Right lung (tissue), 5 donors: ENCODE measurements around the gene LRP3. TPM values are rescaled to one million over a fixed set of nuclear protein-coding genes. Genes with fewer than 3 reads are reported as not detected.

Source experiments
- DNase-seq, 2 donors: peaks; one replicate each; pipeline ENCODE4 v3.0.0-alpha.2; 2013
- polyA plus RNA-seq, 5 donors: library from polyadenylated mRNA; unstranded; fragments of 120-200 nt; gene quantifications; one replicate each; pipeline versions ENCODE4 v1.2.1 to v1.2.3, GENCODE V29; 2013; ENCODE audit warnings: inconsistent platforms in 1 of 5, low replicate concordance in 1 of 5; ENCODE audit not compliant: insufficient read length in 5 of 5, insufficient read depth in 1 of 5

The LRP3 gene
- polyA plus RNA-seq, 5 donors: 16.3 to 43.4 (median 25.5) TPM

DNA sequence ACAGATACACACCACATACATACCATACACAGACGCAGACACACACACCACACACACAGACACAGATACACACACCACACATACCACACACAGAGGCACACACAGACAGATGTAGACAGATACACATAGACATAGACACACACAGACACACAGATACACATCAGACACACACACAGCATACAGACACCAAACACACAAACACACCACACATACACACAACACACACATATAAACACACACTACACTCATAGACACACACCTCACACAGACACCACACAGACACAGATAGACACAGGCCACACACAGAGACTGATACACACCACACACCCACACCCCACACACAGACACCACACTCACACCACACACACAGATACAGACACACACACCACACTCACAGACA, 56.4 kb downstream of the LRP3 start:
- DNase-seq: no peak

DNA sequence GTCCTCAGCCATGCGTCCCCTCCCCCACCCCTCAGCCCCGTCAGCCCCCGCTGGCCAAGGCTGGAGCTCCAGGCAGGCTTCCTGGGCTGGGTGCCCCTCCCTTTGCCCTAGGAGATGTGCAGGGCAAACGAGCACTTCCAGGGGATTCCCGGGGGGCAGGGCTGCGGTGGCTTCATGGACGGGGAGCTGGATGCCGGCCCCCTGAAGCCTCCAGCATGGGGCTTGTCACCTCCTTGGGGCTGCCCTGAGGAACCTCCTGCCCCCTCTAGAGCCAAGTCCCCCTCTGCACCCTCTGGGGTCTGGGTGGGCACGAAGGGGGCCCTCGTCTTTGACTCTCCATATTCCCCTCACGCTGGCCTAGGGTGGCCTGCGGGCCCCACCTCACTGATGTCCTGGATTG, 56.9 kb downstream of the LRP3 start:
- DNase-seq: no peak

DNA sequence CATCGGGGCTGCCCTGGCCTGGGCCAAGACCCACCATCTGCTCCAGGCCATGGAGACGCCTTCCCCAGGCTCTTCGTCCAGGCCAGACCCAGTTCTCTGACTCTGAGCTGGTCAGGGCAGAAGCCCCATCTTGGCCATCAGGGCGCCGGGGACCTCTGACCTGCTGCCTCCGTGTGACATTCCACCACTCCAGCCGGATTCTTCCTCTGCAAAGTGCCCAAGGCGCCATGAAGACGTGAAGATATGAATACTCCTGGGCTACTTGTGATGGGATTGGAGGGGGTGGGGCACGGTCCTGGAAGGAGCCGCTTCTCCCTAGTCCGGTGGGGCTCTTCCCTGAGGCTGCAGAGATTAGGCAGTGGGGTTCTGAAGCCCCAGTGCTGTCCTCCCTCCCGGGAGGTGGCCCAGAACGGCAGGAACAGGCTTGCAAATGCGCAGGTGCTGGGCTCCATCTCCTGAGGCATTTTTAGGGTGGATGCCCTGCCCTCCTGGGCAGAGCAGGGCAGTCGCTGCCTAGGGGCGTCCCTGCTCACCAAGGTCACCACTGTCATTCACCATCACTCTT, 57.5 kb downstream of the LRP3 start:
- no peak for DNase-seq

DNA sequence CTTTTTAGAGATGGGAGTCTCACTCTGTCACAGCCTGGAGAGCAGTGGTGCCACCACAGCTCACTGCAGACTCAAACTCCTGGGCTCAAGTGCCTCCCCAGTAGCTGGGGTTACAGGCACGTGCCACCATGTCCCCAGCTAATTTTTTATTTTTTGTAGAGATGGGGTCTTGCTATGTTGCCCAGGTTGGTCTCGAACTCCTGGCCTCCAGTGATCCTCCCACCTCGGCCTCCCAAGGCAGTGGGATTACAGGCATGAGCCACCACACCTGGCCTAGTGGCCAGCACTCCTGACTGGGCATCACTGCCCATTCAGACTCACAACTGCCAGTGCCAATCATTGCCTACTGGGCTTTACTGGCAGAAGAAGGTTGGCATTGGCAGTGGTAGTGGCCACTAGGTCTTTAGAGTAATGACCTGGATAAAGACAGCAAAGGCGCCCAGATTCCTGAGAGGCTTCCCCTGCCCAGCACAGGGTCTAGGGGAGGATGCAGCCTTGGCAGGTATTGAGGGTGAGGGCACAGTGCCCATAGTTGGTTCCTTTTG, 58.4 kb downstream of the LRP3 start:
- DNase-seq: no peak

DNA sequence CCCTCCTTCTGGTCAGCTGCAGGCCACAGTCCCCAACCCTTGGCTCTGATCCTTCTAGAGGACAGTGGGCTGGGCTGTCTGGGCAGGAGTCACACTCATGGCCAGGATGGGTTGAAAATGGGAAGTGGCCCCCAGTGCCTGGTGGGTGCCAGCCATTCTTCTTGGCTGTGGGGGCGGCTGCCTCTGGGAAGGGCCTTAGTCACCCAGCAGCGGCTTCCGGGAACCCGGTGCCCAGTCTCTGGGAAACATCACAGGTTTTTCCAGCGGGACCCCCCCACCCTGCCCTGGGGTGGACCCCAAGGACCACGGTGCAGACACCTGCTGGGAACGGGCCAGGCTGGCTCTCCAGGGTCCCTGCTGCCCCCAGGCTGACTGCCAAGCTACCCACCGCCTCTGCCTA, 58.8 kb downstream of the LRP3 start:
- DNase-seq: no peak

DNA sequence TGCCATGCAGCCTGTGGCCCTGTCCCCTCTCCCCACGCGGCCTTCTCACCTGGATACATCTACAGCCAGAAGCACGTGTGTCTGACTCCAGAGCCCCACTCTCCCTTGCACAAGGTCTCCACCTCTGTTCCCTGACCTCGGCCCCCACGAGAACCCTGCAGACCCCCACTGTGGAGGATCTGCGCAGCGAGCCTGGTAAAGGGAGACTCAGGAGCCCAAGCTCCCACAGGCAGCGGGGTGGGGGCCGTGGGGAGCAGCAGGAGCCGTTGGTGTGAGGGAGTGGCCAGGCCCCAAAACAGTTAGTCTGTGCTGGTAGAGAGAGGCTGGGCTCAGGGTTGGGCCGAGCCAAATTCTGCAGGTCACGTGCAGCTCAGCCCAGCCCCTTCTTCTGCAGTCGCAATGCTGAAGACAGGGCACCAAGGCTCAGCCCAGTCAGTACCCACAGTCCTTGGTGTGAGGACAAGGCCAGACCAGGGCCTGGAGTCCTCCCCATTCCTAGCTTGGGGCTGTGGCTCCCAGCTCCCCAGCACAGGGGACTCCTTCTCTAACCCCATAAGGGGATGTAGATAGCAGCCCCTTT, 60.2 kb downstream of the LRP3 start:
- DNase-seq: no peak

DNA sequence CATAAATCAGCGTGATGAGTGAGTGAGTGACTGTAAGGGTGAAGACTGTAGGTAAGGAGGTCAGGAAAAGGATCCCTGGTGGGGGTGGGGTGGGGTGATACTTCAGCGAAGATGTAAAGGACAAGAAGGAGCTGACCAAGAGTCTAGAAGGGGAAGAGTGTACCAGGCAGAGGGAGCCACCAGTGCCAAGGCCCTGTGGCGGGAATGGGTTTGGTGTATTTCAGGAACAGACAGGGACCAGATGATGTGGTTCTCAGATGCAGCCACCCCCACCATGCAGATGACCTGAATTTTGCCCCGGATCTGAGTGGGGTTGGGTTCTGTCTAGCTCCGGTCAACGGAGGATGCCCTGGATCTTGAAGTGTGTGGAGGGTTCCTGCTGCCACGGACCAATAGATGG, 61.7 kb downstream of the LRP3 start:
- DNase-seq: no peak

DNA sequence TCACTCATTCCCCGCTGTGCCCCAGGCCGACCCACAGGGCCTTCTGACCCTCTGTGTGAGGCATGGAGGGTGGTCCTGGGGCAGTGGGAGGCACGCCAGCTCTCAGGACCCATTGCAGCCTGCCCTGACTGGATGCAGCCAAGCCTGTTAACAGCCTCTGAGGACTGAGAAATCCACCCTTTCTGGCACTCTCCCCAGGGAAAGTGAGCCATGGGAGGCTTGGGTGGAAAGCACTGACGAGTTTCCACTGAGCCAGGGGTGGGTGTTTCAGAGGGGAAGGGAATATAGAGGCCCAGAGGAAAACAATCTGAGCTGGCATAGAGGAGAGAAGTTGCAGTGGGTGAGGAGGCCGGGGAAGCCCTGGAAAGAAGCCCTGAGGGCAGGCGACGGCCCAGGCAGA, 62.1 kb downstream of the LRP3 start:
- no peak for DNase-seq

DNA sequence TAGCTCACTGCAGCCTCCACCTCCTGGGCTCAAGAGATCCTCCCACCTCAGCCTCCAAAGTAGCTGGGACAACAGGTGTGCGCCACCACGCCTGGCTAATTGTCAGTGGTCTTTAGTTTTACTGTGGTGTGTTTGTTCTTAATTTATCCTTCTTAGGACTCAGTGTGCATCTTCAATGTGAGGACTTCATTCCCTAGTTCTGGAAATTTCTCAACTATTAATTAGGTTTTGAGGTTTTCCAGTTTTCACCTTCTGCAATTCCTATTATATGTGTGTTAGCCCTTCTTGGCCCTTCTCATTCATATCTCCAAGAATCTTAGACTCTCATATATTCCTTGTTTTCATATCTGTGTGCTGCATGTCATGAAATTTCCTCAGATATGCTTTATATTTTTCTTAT, 63.7 kb downstream of the LRP3 start:
- no peak for DNase-seq

Other genes starting within 250 kb of the LRP3 start
- 10 to 100 TPM; 30.9 to 35.0 (median 32.4) TPM for gene CEP89, start 222.4 kb upstream of the LRP3 start, polyA plus RNA-seq
- 1 to 10 TPM; 3.2 to 4.8 (median 4.4) TPM for gene FAAP24, start 222.1 kb upstream of the LRP3 start, polyA plus RNA-seq
- gene RHPN2, start 129.4 kb upstream of the LRP3 start, polyA plus RNA-seq: 1 to 10 TPM; 6.2 to 9.2 (median 8.7) TPM
- 10 to 100 TPM; 15.4 to 19.5 (median 17.1) TPM for gene GPATCH1, start 113.1 kb upstream of the LRP3 start, polyA plus RNA-seq
- 1 to 10 TPM in 4 of 5 donors, under 1 TPM in 1; 0.94 to 1.7 (median 1.3) TPM for gene WDR88, start 62.2 kb upstream of the LRP3 start, polyA plus RNA-seq
- 1 to 10 TPM in 2 of 5 donors, under 1 TPM in 3; 0.34 to 1.4 (median 0.58) TPM for gene SLC7A10, start 31.5 kb downstream of the LRP3 start, polyA plus RNA-seq
- 10 to 100 TPM; 10.7 to 25.9 (median 14.2) TPM for gene CEBPA, start 108.2 kb downstream of the LRP3 start, polyA plus RNA-seq
- 10 to 100 TPM; 17.6 to 25.0 (median 19.3) TPM for gene CEBPG, start 179.4 kb downstream of the LRP3 start, polyA plus RNA-seq